Measurements from ENCODE around the gene TELO2.

Gene TELO2

DNA sequence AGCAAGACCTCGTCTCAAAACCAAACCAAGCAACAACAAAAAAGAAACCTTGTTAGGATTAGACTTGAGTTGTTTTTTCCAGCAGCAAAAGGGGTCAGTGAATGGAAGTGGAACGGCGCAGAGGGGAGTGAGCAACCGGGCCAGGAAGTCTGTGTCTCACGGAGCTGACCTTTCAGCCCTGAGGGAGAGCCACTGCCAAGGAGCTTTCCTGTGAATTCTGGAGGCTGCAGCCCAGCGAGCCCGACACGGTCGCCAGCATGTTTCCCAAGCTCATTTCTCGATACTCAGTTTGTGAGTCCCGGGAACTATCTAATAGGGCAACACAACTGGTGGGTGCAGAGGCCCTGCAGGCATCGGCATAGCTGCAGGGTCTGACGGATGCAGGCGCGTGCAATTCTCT, 19.6 kb downstream of the TELO2 start:
- H3K4me3 ChIP-seq (ENCODE audit: low read depth, low read length) = no peak overlapping the region

GRCh38 chr16:1514507-1514906, 21.3 kb downstream of the TELO2 start:
- H3K4me3 ChIP-seq (ENCODE audit: low read depth, low read length) = no peak overlapping the region

GRCh38 chr16:1518626-1519135, 25.5 kb downstream of the TELO2 start:
- no peak overlapping the region for H3K4me3 ChIP-seq (ENCODE audit: low read depth, low read length)

- H3K4me3 ChIP-seq (ENCODE audit: low read depth, low read length) = no peak overlapping the region
These were observed 26.7 kb downstream of the TELO2 start for GRCh38 chr16:1519831-1520230.

- no peak overlapping the region for H3K4me3 ChIP-seq (ENCODE audit: low read depth, low read length)
These were observed 27.3 kb downstream of the TELO2 start for GRCh38 chr16:1520461-1520860.

- H3K4me3 ChIP-seq (ENCODE audit: low read depth, low read length) = no peak overlapping the region
These were observed 30.6 kb downstream of the TELO2 start for GRCh38 chr16:1523581-1524245.

DNA sequence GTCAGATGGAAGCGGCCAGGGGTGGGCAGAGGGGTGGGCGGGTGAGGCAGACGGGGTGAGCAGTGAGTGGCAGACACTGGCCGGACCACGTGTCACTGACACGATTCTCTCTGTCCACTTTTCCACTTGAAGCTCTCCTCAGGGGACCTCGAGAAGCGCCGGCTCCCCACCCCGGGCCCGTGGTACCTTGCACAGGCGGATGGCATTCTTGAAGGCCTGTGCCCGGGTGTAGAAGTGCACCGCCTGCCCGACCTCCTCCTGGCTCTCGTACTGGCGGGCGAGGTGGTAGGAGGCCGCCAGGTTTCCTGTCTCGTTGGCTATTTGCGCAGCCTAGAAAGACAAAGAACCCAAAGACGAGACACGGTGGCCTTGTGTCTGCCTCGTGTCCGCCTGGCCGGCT, 31.2 kb downstream of the TELO2 start:
- no peak overlapping the region for H3K4me3 ChIP-seq (ENCODE audit: low read depth, low read length)

DNA sequence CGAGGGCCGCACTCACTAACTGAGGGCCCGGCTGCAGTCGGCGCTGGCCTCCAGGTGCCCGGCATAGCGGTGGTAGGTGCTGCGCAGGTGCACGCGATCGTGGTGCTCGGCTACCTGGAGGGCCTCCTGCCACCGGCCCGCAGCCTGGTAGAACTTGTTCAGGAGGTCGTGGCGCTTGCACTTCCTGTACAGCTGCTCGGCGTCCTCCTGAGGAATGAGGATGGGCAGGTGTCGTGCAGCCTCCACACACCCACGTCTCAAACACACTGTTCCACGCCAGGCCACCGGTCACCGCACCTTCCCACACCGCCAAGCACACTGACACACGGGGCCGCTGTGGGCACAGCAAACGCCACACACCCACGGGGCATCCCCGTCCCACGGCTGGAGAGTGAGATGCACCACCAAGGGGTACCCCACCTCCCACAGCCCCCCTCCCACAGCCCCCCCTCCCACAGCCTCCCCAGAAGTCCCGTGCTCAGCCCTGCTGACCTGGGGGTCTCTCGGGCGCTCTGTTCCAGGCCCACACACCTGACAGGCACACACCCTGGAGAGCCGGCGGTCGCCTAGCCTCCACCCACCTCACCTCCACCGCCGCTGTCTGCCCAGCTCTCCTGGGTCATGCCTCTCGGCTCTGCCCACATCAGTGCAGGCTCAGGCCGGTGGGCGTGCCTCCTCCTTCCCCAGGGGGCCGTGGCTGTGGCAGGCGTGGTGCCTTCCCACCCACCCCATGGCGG, 32.9 kb downstream of the TELO2 start:
- no peak overlapping the region for H3K4me3 ChIP-seq (ENCODE audit: low read depth, low read length)

DNA sequence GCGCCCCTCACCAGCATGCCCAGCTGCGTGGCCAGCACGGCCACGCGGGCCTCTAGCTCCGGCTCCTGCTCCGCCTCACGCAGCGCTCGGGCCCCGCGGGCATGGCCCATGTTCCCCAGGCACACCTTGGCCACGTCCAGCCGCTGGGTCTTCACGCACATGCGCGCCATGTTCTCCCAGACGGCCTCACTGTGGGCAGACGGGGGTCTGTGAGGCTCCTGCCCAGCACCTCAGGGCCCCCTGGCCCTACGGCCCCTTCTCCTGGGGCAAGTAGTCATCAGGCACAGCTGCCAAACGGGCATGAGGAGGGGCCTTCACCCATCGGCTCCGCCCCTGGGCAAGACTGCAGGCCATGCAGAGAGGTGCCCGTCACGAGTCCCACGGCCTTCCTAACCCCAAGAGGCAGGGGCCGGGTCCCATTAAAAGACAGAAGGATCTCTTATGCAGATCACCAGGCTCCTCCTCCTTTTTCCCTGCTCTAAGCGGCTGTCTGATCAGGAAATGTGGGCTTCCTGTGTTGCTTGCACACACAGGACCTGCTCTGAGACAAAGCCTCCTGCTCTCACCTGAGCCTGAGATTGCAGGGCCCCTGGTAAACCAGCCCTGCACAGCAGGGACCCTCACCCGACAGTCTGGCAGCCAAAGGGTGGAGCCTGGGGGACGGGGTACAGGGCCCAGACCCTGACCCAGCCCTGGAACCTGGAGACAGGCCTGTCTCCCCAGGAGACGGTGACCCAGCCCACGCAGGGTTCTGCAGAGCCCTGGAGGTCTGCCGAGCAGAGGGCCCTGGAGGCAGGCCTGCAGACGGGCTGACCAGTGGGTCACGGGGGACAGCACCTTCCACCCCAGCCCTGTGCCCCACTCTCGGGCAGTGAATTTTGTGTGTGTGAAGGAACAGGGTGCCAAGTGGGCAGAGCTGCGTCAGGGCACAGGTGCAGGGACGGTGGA, 33.7 kb downstream of the TELO2 start:
- no peak overlapping the region for H3K4me3 ChIP-seq (ENCODE audit: low read depth, low read length)

- H3K4me3 ChIP-seq (ENCODE audit: low read depth, low read length) = no peak overlapping the region
These were observed 35.0 kb downstream of the TELO2 start for GRCh38 chr16:1527836-1528811.

DNA sequence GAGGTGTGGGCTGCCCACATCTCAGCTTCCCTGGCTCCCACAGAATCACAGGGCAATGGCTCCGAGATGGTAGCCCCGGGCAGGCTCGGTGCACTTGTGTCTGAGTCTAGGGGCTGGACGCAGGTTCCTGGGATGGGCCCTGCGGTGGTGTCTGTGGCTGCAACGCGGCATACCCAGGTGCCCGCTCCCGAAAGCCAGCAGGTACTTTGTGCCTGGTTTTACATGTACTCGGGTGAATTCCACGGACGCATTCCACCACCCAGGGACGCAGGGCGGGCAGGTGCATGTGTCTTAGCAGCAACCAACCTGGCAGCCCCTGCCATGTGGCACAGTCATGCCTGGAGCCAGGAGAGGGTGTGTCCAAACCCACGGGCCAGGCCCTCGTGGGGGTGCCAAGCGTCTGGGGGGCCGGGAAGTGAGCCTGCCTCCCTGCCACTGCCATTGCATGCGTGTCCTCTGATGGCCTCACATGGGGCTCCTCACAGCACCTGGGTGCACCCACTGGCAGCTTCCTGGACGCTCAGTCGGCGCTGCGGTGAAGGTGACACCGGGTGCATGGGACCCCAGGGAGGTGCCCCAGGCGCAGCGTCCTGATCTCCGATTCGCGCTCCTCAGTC, 35.9 kb downstream of the TELO2 start:
- no peak overlapping the region for H3K4me3 ChIP-seq (ENCODE audit: low read depth, low read length)

GRCh38 chr16:1530349-1530882, 37.3 kb downstream of the TELO2 start:
- H3K4me3 ChIP-seq (ENCODE audit: low read depth, low read length) = no peak overlapping the region

GRCh38 chr16:1530883-1531637, 37.9 kb downstream of the TELO2 start:
- H3K4me3 ChIP-seq (ENCODE audit: low read depth, low read length) = no peak overlapping the region

- no peak overlapping the region for H3K4me3 ChIP-seq (ENCODE audit: low read depth, low read length)
These were observed 38.4 kb downstream of the TELO2 start for GRCh38 chr16:1531638-1531910.

DNA sequence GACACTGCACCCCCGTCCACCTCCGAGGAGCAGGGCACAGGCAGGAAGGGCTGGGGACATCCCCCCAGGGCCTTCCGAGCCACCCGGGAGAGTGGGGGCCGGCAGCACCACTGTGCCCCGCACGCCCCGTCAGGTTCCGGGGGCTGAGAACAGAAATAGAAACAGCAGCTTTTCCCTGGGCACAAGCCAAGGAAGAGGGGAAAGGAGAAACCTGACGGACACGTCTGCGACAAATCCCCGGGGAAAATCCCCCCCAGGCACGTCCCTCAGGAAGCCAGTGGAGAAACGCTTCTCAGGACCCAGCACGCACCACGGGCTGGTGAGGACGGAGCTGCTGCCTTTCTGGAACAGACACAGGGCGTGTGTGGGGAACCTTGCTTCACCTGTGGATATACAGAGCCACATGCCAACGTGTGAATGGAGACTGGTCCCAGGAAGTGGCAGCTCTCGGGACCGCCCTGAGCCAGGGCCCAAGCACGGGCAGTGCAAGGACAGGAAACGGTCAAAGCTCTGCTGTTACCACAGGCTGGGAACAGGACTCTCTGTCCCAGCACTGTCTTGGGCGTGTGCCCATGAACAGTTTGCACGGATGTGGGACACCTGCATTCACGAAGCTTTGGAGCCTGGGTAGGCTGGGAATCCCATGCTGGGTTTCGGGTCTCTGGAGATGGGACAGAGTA, 39.1 kb downstream of the TELO2 start:
- no peak overlapping the region for H3K4me3 ChIP-seq (ENCODE audit: low read depth, low read length)

DNA sequence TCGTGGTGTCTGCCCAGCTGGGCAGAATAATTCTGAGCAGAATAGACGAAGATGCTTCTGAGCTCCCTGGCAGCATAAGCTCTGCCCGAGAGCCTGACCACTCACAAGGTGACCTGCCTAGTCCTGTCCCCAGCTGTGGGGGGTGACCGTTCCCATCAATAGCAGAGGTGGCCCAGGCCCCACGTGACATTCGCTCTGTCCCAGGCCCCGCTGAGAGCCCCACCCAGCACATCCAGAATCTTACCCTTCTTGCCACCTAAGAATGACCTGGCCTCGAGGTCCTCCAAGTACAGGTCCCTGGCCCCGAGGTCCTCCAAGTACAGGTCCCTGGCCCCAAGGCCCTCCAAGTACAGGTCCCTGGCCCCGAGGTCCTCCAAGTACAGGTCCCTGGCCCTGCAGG, 39.6 kb downstream of the TELO2 start:
- no peak overlapping the region for H3K4me3 ChIP-seq (ENCODE audit: low read depth, low read length)

DNA sequence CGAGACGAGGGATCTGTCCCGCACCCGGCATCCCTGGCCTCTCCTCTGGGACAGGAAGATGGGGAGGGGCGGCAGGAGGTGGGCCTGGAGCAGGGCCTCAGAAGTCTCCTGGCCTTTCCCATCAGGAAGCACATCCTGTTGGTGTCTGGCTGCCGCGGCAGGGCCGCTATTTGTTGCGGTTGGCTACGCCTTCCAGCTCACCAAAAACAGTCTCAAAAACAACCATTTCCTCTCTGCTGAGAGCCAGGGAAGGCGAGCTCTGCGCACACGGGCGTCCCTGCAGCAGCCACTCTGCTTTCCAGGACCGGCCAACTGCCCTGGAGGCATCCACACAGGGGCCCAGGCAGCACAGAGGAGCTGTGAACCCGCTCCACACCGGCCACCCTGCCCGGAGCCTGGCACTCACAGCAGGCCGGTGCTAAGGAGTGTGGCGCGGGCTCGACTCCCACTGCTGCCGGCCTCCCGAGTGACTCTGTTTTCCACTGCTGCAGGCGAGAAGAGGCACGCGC, 40.3 kb downstream of the TELO2 start, which contains the start of gene TMEM204:
Gene TMEM204 (plus strand): TSS at position 224 of the 509 bp plus-strand sequence. CDS start 610 bp downstream, outside the sequence.
- no peak within 1 kb of the TSS for H3K4me3 ChIP-seq (ENCODE audit: low read depth, low read length)
